ENCODE results near the gene SRD5A1.

The SRD5A1 gene

DNA sequence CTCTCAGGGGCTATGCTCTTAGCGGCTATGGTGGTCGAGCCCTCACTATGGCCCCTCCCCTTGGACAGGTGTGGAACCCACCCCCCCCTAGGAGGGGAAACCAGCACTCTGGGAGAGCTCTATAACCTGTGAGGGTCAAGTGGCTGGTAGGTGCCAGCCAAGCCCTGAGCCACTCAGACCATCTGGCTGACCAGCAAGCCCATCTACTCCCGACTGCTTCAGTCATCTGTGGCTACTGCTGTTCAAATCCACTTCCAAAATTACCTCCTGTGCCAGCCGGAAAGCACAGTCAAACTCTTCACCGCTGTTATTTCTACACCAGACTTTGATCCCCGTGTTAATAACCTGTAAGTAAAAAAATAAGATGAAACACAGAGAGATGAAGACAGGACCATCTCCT, 28.9 kb upstream of the SRD5A1 start:
- Histone ChIP-seq H3K27me3 (ENCODE audit: insufficient read depth, low read length) (no peaks in the 10 kb centered on the region), H3K4me3 (ENCODE audit: low read depth, low read length) (no peak overlapping the region), H3K36me3 (ENCODE audit: insufficient read depth, low read length) (peaks cover 55% of the 10 kb centered on the region), H2AFZ (ENCODE audit: low read length, unreplicated experiment) (no peak overlapping the region), H3K27ac (ENCODE audit: low read depth, low read length) (no peak overlapping the region), H3K4me1 (ENCODE audit: control insufficient read depth, insufficient read depth, low read length, unreplicated experiment) (no peaks in the 10 kb centered on the region), H3K79me2 (ENCODE audit: control insufficient read depth, insufficient read depth, low read length, unreplicated experiment) (no peaks in the 10 kb centered on the region)

DNA sequence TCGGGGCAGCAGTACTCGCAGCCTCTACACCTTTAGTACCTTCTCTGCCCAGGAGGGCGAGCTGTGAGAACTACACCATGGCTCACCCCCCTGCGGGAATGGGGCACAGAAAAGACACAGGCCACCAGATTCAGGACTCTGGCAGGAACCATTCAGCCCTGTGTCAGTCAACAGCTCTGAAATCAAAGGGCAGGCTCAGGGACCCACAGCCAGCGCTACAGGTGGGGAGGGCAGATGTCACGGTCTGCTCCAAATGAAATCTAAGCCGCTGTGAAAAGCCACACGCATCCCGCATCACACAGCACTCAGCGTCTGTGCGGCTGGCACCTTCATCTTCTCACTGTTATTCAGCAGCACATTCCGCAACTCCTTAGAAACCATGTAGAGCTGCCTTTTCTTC, 28.3 kb upstream of the SRD5A1 start:
- H3K79me2 ChIP-seq (ENCODE audit: control insufficient read depth, insufficient read depth, low read length, unreplicated experiment) = no peaks in the 10 kb centered on the region
- no peaks in the 10 kb centered on the region for H3K27me3 ChIP-seq (ENCODE audit: insufficient read depth, low read length)
- no peak overlapping the region for H2AFZ ChIP-seq (ENCODE audit: low read length, unreplicated experiment)
- H3K27ac ChIP-seq (ENCODE audit: low read depth, low read length) = no peak overlapping the region
- H3K4me1 ChIP-seq (ENCODE audit: control insufficient read depth, insufficient read depth, low read length, unreplicated experiment) = no peaks in the 10 kb centered on the region
- H3K36me3 ChIP-seq (ENCODE audit: insufficient read depth, low read length) = peaks cover 61% of the 10 kb centered on the region
- no peak overlapping the region for H3K4me3 ChIP-seq (ENCODE audit: low read depth, low read length)

DNA sequence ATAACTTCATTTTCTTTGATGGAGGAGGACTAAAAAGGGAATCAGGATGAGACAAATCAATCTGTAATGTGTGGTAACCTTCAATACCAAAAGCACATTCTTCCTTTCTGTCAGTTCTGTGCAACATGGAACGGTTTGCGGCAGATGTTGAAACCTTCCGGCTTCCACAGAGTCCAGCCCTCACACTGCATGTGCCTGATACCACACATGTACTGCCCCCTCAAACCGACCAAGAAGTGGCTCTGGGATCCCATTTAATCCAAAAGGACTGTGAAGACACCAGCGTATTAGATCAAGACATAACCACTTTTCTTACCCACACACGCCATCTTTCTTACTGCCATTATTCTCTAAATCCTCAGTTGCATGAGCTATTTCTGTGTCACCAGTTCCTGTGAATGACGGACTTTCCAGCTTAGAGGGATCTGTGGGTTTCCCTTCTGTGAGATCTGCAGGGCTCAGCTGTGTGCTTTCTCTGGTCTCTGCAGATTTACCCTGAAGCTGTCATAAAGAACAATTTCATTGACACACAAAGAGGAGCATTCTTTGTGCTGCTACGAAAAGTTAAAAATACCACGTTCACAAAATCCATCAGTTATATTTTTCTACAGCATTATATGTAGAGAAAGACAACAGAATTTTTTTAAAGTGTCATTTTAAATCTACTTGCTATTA, 26.2 kb upstream of the SRD5A1 start:
- Histone ChIP-seq H3K36me3 (ENCODE audit: insufficient read depth, low read length) (peaks cover 59% of the 10 kb centered on the region), H3K27ac (ENCODE audit: low read depth, low read length) (no peak overlapping the region)

GRCh38 chr5:6607559-6607936, 25.7 kb upstream of the SRD5A1 start:
- Histone ChIP-seq H3K27me3 (ENCODE audit: insufficient read depth, low read length) (no peaks in the 10 kb centered on the region), H3K79me2 (ENCODE audit: control insufficient read depth, insufficient read depth, low read length, unreplicated experiment) (peaks cover 9% of the 10 kb centered on the region), H2AFZ (ENCODE audit: low read length, unreplicated experiment) (no peak overlapping the region), H3K36me3 (ENCODE audit: insufficient read depth, low read length) (peaks cover 57% of the 10 kb centered on the region), H3K4me3 (ENCODE audit: low read depth, low read length) (no peak overlapping the region), H3K4me1 (ENCODE audit: control insufficient read depth, insufficient read depth, low read length, unreplicated experiment) (no peaks in the 10 kb centered on the region), H3K27ac (ENCODE audit: low read depth, low read length) (no peak overlapping the region)

More for the DNA sequence above, 26.2 kb upstream of the SRD5A1 start:
- no peaks in the 10 kb centered on the region for H3K4me1 ChIP-seq (ENCODE audit: control insufficient read depth, insufficient read depth, low read length, unreplicated experiment)
- no peaks in the 10 kb centered on the region for H3K27me3 ChIP-seq (ENCODE audit: insufficient read depth, low read length)
- H2AFZ ChIP-seq (ENCODE audit: low read length, unreplicated experiment) = no peak overlapping the region
- H3K79me2 ChIP-seq (ENCODE audit: control insufficient read depth, insufficient read depth, low read length, unreplicated experiment) = peaks cover 3% of the 10 kb centered on the region
- no peak overlapping the region for H3K4me3 ChIP-seq (ENCODE audit: low read depth, low read length)

GRCh38 chr5:6608016-6608415, 25.2 kb upstream of the SRD5A1 start:
- Histone ChIP-seq H2AFZ (ENCODE audit: low read length, unreplicated experiment) (no peak overlapping the region), H3K36me3 (ENCODE audit: insufficient read depth, low read length) (peaks cover 53% of the 10 kb centered on the region), H3K27me3 (ENCODE audit: insufficient read depth, low read length) (no peaks in the 10 kb centered on the region), H3K79me2 (ENCODE audit: control insufficient read depth, insufficient read depth, low read length, unreplicated experiment) (peaks cover 13% of the 10 kb centered on the region), H3K4me1 (ENCODE audit: control insufficient read depth, insufficient read depth, low read length, unreplicated experiment) (no peaks in the 10 kb centered on the region), H3K27ac (ENCODE audit: low read depth, low read length) (no peak overlapping the region), H3K4me3 (ENCODE audit: low read depth, low read length) (no peak overlapping the region)

- Histone ChIP-seq H3K79me2 (ENCODE audit: control insufficient read depth, insufficient read depth, low read length, unreplicated experiment) (peaks cover 45% of the 10 kb centered on the region), H3K4me1 (ENCODE audit: control insufficient read depth, insufficient read depth, low read length, unreplicated experiment) (no peaks in the 10 kb centered on the region), H2AFZ (ENCODE audit: low read length, unreplicated experiment) (no peak overlapping the region), H3K4me3 (ENCODE audit: low read depth, low read length) (no peak overlapping the region), H3K27me3 (ENCODE audit: insufficient read depth, low read length) (no peaks in the 10 kb centered on the region), H3K27ac (ENCODE audit: low read depth, low read length) (no peak overlapping the region), H3K36me3 (ENCODE audit: insufficient read depth, low read length) (peaks cover 65% of the 10 kb centered on the region)
Measured at GRCh38 chr5:6611334-6612256, 21.6 kb upstream of the SRD5A1 start.

DNA sequence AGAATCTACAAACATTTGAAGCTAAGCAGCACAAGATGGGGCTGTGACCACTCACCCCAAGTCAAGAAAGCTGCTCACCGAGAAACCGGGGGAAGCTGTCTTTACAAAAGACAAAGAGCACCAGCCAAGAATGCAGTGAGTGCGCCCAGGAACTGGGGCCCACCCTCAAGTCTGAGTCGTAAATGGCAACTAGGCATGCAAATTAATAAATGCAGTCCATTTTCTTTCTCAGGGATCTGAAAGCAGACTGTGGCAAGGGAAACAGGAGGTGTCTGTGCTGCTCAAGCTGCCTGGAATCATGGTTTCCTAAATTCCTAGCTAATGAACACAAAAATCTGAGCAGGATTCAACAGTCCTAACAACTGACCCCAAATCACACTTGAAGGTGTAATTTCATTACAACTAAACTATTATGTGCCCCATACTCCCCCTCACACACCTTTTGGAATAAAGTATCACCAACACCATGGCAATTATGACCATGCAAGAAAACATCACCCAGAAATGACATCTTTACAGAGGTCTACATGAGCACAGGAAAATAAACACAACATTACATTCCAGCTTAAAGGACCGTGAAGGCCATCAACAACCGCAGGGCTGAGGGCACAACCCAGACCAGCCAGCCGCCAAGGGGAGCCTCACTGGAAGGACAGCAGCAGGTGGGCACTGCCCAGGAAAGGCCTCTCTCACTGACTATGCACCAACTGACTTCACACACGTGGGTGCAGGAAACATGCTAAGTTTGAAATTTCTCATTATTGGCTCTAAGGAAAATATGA, 18.0 kb upstream of the SRD5A1 start:
- H3K36me3 ChIP-seq (ENCODE audit: insufficient read depth, low read length) = peaks cover 68% of the 10 kb centered on the region
- H3K4me1 ChIP-seq (ENCODE audit: control insufficient read depth, insufficient read depth, low read length, unreplicated experiment) = no peaks in the 10 kb centered on the region
- H3K27me3 ChIP-seq (ENCODE audit: insufficient read depth, low read length) = no peaks in the 10 kb centered on the region
- no peak overlapping the region for H3K4me3 ChIP-seq (ENCODE audit: low read depth, low read length)
- H3K79me2 ChIP-seq (ENCODE audit: control insufficient read depth, insufficient read depth, low read length, unreplicated experiment) = peaks cover 71% of the 10 kb centered on the region
- no peak overlapping the region for H3K27ac ChIP-seq (ENCODE audit: low read depth, low read length)
- no peak overlapping the region for H2AFZ ChIP-seq (ENCODE audit: low read length, unreplicated experiment)

DNA sequence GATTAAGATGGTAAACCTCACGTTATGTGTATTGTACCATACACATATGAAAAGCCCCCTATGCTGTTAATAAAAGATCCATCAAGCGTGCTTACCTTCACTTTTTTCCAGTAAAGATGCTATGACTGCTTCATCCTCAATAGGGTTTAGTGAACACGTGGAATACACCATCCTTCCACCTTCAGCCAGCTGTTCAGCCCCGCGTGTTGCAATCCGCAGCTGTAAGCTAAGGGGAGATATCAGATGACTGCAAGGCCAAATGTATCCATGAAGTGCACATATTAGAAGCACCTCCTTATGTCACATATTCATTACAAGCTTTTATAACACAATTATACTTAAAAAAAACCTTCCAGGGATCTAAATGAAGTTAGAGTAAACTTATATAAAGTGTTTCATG, 16.6 kb upstream of the SRD5A1 start:
- peaks cover 80% of the 10 kb centered on the region for H3K79me2 ChIP-seq (ENCODE audit: control insufficient read depth, insufficient read depth, low read length, unreplicated experiment)

GRCh38 chr5:6623228-6623627, 10.0 kb upstream of the SRD5A1 start:
- H3K27ac ChIP-seq (ENCODE audit: low read depth, low read length) = no peak overlapping the region
- no peaks in the 10 kb centered on the region for H3K4me1 ChIP-seq (ENCODE audit: control insufficient read depth, insufficient read depth, low read length, unreplicated experiment)
- H3K36me3 ChIP-seq (ENCODE audit: insufficient read depth, low read length) = peaks cover 78% of the 10 kb centered on the region
- no peak overlapping the region for H2AFZ ChIP-seq (ENCODE audit: low read length, unreplicated experiment)
- H3K79me2 ChIP-seq (ENCODE audit: control insufficient read depth, insufficient read depth, low read length, unreplicated experiment) = peaks cover 77% of the 10 kb centered on the region
- no peak overlapping the region for H3K4me3 ChIP-seq (ENCODE audit: low read depth, low read length)
- no peaks in the 10 kb centered on the region for H3K27me3 ChIP-seq (ENCODE audit: insufficient read depth, low read length)

More for the DNA sequence above, 16.6 kb upstream of the SRD5A1 start:
- Histone ChIP-seq H3K4me3 (ENCODE audit: low read depth, low read length) (no peak overlapping the region), H3K27ac (ENCODE audit: low read depth, low read length) (no peak overlapping the region), H3K27me3 (ENCODE audit: insufficient read depth, low read length) (no peaks in the 10 kb centered on the region), H3K4me1 (ENCODE audit: control insufficient read depth, insufficient read depth, low read length, unreplicated experiment) (no peaks in the 10 kb centered on the region), H3K36me3 (ENCODE audit: insufficient read depth, low read length) (peaks cover 68% of the 10 kb centered on the region), H2AFZ (ENCODE audit: low read length, unreplicated experiment) (no peak overlapping the region)

- H2AFZ ChIP-seq (ENCODE audit: low read length, unreplicated experiment) = no peak overlapping the region
- H3K79me2 ChIP-seq (ENCODE audit: control insufficient read depth, insufficient read depth, low read length, unreplicated experiment) = peaks cover 80% of the 10 kb centered on the region
- peaks cover 76% of the 10 kb centered on the region for H3K36me3 ChIP-seq (ENCODE audit: insufficient read depth, low read length)
- H3K27me3 ChIP-seq (ENCODE audit: insufficient read depth, low read length) = no peaks in the 10 kb centered on the region
- no peaks in the 10 kb centered on the region for H3K4me1 ChIP-seq (ENCODE audit: control insufficient read depth, insufficient read depth, low read length, unreplicated experiment)
- H3K4me3 ChIP-seq (ENCODE audit: low read depth, low read length) = no peak overlapping the region
- H3K27ac ChIP-seq (ENCODE audit: low read depth, low read length) = no peak overlapping the region
Measured at GRCh38 chr5:6623941-6624340, 9.3 kb upstream of the SRD5A1 start.

Measured in ACC112 (cell line).